ENCODE results near the gene SPATA16.

GRCh38 chr3:172973799-172974198 lies 167.2 kb downstream of the SPATA16 start:
- TF ChIP-seq CTCF (IDR thresholded peaks at IDR 0.05; ENCODE audit: low read length) = no peak
- TF ChIP-seq EZH2 (optimal IDR thresholded peaks at IDR 0.05; ENCODE audit: low read depth, low read length) = no peak
- TF ChIP-seq EZH2phosphoT487 (IDR thresholded peaks at IDR 0.05; ENCODE audit: low read length) = no peak
